Spinal cord (tissue), 10 donors: ENCODE measurements around the gene SFTPB. TPM values are rescaled to one million over a fixed set of nuclear protein-coding genes. Genes with fewer than 3 reads are reported as not detected.
"Not testable (repeated sequence)": the region's sequence is repeated elsewhere in the genome, so short reads cannot be mapped to it uniquely, and the experiment has no call there.

Source experiments
- DNase-seq, 6 donors: peaks; one replicate each; pipeline versions ENCODE4 v3.0.0 to v3.0.0-alpha.2; 2013 to 2015; ENCODE audit warnings: low spot score in 6 of 6, low read depth in 4 of 6
- H3K27ac ChIP-seq: one replicate; pipeline ENCODE4 v1.5.1; 2013; ENCODE audit warnings: low read depth, low read length, control low read depth
- H3K27me3 ChIP-seq: one replicate; pipeline ENCODE4 v1.6.1; 2013; ENCODE audit warnings: low read length; ENCODE audit not compliant: control insufficient read depth, insufficient read depth
- H3K36me3 ChIP-seq: one replicate; pipeline ENCODE4 v1.6.1; 2013; ENCODE audit warnings: low read length; ENCODE audit not compliant: control insufficient read depth, insufficient read depth
- H3K4me1 ChIP-seq: one replicate; pipeline ENCODE4 v1.6.1; 2013; ENCODE audit warnings: low read length; ENCODE audit not compliant: control insufficient read depth, insufficient read depth
- H3K4me3 ChIP-seq: one replicate; pipeline ENCODE4 v1.5.1; 2013; ENCODE audit warnings: low read depth, low read length, control low read depth
- H3K9me3 ChIP-seq: one replicate; pipeline ENCODE4 v1.6.1; 2013; ENCODE audit warnings: low read length; ENCODE audit not compliant: control insufficient read depth, insufficient read depth
- WGBS: methylation state at CpG from one replicate; pipeline ENCODE4 v1.1.5; 2013; ENCODE audit warnings: missing lambda C conversion rate; ENCODE audit not compliant: insufficient coverage; 5-methylcytosine and 5-hydroxymethylcytosine counted together
- long read RNA-seq, 4 donors: transcript quantifications; one replicate each; lab custom pipeline, GENCODE V29; 2026
- polyA plus RNA-seq, 2 donors: library from polyadenylated mRNA; unstranded; fragments of 120-200 nt; gene quantifications; one replicate each; pipeline ENCODE4 v1.2.1, GENCODE V29; 2013; ENCODE audit not compliant: insufficient read length in 2 of 2
- total RNA-seq, 2 donors: library from RNA; depleted of rRNA in 1 of 2; stranded (reverse); fragments of 120-200 nt in 1 of 2; fragments of >200 nt in 1 of 2; gene quantifications; one replicate each; pipeline versions ENCODE4 v1.2.3 to v1.2.4, GENCODE V29; 2013 to 2014
- donor health status: healthy.

SFTPB gene
- total RNA-seq (not detected), polyA plus RNA-seq (under 1 TPM in 1 of 2 donors, not detected in 1; 0.12 TPM)
- long read RNA-seq, donor 1, result 0 reads
- long read RNA-seq, donor 2, result 0 reads
- long read RNA-seq, donor 3, result 0 reads
- long read RNA-seq, donor 4, transcript SFTPB-207 (11 exons, 3,554 nt), result major isoform, 52 of 149 reads
- long read RNA-seq, donor 4, transcript SFTPB-206 (3 exons, 532 nt), result minor isoform, 6 of 149 reads
- long read RNA-seq, donor 4, transcript SFTPB-204 (4 exons, 481 nt), result minor isoform, 6 of 149 reads
- long read RNA-seq, donor 4, partial matches to known transcripts, result 80 of 149 reads
- long read RNA-seq, donor 4, other reads (novel, unspliced or antisense), result 0 of 149 reads

DNA sequence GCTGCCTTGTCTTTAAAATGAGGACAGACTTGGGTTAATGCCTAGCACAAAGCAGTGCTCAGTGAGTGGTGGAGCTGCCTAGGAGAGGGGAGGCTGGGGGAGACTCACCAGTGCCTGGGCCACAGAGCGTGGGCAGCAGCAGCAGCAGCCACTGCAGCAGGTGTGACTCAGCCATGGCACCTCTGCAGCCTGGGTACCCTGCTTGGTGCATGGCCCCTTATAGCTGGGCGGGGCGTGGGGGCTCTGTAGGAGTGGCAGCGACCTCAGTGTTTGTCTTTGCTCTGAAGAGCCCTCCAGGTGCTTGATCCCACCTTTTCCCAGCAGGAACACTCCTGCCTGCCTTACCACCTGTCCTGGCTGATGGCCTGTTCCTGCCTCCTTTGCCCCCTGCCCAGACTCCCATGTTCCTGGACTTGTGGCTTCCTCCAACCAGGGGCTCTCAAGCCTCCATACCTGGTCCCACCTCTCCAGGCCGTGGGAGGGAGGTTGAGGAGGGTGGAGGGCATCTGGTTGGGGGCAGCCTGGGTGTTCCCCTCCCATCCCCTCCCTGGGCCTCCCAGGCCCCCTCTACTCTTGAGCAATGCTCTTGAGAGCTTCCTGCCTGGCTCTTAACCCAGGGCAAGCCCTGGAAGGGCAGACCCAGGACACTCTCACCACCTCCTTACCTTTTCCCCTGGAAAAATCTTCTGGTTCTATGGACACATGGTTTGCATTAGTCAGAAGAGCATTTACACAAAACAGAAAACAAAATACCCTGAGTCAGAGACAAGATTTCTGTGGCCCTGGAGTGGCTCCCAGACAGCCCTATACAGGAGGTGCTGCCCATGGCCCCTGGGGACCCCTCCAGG is at the start of gene SFTPB:
Gene SFTPB (minus strand): TSS at position 191 of the 848 bp plus-strand sequence. CDS start 16 bp downstream, at position 175.
- Histone ChIP-seq H3K27me3 (no peaks in the 10 kb centered on the region), H3K36me3 (peaks cover 4% of the 10 kb centered on the region), H3K4me3 (no peak within 1 kb of the TSS), H3K4me1 (no peaks in the 10 kb centered on the region), H3K27ac (no peak within 1 kb of the TSS), H3K9me3 (no peaks in the 10 kb centered on the region)
- DNase-seq, result no peak
- 94% methylated on average over 4 of the region's 5 CpGs for WGBS

DNA sequence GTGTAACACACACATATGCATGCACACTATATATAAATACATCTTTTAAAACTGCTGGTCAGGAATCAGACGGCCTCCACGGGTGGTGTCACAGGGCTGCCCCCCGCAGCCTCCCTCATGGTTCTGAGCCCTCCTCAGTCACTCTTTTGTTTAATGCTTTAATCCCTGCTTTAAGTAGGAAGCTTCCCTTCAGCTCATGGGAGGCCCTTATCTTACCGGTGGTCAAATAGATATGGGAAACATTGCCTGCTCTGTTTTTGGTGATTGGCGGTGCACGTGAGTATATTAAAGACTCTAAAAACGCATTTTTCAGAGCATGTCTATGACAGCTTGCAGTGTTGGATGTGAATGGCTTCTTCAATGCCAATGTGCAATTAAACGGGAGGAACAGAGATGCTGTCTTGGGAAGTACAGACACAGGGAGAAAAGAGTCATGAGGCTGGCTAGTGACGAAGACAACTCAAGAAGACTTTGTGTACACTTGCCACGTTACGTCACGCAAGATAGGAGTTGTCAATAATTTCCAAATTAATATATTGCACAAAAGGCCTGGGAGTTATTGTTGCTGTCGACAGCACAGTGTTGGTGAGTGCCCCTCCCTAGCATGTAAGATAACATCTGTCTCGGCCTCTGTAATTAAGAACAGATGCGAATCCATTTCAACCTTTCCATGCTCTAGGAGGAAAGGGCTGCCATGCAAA is 49.5 kb upstream of the SFTPB start:
- WGBS, result 84% methylated on average over 6 of the region's 15 CpGs
- Histone ChIP-seq H3K36me3 (no peaks in the 10 kb centered on the region), H3K4me3 (no peak overlapping the region), H3K9me3 (no peaks in the 10 kb centered on the region), H3K4me1 (peaks cover 8% of the 10 kb centered on the region), H3K27me3 (no peaks in the 10 kb centered on the region), H3K27ac (no peak overlapping the region)
- DNase-seq, result no peak

DNA sequence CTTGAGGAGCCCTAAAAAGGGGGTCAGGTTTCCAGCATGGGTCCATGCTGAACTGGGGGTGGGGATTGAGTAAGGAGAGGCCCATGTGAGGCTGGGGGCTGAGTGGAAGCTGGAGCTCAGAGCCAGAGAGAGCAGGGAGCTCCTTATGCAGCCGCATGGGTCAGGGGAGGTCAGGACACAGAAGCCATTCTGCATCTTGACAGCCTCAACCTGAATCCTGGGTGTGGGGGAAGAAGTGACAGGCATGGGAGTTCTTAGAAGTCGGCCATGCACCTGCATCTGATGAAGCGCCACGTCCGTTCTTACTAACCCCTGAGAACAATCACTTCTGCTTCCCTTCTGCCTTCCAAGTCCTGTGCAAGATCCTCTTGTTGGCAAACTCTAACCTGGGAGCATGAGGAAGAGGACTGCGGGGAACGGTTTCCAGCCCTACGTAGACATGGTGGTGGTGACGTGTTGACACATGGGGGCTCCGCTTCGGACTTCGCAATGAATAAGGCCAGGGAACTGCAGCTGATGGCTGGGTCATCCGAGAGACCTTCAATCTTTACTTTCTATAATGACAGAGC is 48.4 kb upstream of the SFTPB start:
- Histone ChIP-seq H3K36me3 (no peaks in the 10 kb centered on the region), H3K4me1 (peaks cover 12% of the 10 kb centered on the region), H3K4me3 (no peak overlapping the region), H3K27me3 (no peaks in the 10 kb centered on the region), H3K9me3 (no peaks in the 10 kb centered on the region), H3K27ac (no peak overlapping the region)
- WGBS, result 81% methylated on average over 4 of the region's 13 CpGs
- no peak for DNase-seq

DNA sequence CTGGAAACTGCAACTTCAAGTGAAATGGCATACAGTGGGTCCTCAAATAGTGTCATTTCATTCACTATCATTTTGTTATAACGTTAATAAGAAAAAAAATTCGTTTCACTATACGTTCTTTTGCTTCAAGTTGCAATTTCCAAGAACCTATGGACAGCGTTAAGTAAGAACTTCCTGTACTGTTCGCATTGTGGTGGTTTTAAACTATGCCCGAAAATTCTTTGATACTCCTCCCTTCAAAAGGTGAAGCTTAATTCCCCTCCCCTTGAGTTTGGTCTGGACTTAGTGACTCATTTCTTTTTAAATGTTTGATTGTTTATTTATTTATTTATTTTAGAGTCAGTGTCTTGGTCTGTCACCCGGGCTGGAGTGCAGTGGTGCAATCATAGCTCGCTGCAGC is 46.8 kb upstream of the SFTPB start:
- 91% methylated on average over 3 of the region's 8 CpGs for whole genome bisulfite sequencing
- H3K4me3 ChIP-seq, result no peak overlapping the region
- H3K4me1 ChIP-seq, result peaks cover 26% of the 10 kb centered on the region
- no peak for DNase-seq
- no peaks in the 10 kb centered on the region for H3K27me3 ChIP-seq
- H3K9me3 ChIP-seq, result no peaks in the 10 kb centered on the region
- no peaks in the 10 kb centered on the region for H3K36me3 ChIP-seq
- H3K27ac ChIP-seq, result no peak overlapping the region

DNA sequence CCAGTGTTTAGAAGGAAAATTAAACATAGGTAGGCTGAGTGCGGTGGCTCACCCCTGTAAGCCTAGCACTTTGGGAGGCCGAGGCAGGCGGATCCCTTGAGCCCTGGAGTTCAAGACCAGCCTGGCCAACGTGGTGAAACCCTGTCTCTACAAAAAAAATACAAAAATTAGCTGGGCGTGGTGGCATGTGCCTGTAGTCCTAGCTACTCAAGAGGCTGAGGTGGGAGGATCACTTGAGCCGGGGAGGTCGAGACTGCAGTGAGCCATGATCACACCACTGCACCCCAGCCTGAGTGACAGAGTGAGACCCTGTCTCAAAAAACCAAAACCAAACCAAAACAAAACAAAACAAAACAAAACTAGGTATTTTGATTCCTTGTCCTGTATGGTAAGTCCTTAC is 46.4 kb upstream of the SFTPB start:
- H3K36me3 ChIP-seq, H3K27me3 ChIP-seq, H3K9me3 ChIP-seq, DNase-seq, H3K27ac ChIP-seq, H3K4me3 ChIP-seq: not testable (repeated sequence)
- peaks cover 28% of the 10 kb centered on the region for H3K4me1 ChIP-seq
- WGBS, result 82% methylated on average over 4 of the region's 7 CpGs

DNA sequence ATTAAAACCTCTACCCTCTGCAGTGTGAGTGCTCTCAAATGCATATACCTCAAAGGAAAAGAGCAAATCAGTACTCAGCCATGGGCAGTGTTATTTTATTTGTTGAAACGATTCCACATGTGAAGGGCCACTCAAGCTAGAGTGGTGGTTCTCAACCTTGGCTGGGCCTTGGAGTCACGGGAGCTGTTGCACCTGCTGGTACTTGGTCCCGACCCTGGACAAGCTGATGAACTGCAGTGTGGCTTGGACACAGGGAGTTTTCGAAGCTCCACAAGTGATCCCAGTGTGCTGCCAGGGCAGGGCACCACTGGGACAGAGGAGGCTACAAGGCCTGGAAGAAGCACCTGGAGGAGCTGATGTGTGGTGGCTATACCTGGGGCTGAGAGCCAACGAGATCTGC is 45.8 kb upstream of the SFTPB start:
- no peak for DNase-seq
- no peaks in the 10 kb centered on the region for H3K36me3 ChIP-seq
- no peak overlapping the region for H3K4me3 ChIP-seq
- no peaks in the 10 kb centered on the region for H3K9me3 ChIP-seq
- H3K4me1 ChIP-seq, result peaks cover 28% of the 10 kb centered on the region
- H3K27me3 ChIP-seq, result no peaks in the 10 kb centered on the region
- H3K27ac ChIP-seq, result no peak overlapping the region
- 89% methylated on average over 5 of the region's 5 CpGs for WGBS

DNA sequence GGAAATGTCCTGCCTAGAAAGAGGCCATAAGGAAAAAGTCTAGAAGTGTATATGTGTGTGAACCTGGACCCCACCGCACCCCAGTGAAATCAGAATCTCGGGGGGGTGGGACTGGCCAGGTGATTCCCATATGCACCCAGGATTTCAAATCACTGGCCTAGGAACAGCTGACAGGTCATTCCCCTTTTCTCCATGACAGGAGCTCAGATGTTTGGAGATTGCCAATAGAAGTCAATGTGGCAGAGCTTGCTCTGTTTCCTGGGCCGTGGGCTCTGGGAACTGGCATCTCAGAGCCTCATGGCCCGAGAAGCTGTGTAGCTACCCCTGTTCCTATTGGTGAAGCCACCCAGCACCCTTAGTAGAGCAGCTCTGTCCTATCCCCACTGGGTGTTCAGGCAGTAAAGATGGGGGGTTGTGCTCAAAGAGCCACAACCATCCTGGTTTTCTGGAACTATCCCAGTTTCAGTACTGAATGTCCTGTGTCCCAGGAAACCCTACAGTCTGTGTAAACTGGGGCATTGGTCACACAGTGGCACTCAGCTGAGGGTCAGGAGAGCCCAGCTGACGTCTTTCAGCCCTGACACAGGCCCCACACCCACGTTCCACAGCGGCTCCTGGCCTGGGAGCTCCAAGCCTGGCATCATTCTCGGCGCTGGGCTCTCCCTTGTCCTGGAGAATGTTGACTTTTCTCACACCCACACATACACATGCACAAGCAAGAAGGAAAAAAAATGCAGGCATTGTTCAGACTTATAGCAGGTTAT is 45.0 kb upstream of the SFTPB start:
- Histone ChIP-seq H3K36me3 (no peaks in the 10 kb centered on the region), H3K4me1 (peaks cover 28% of the 10 kb centered on the region), H3K27ac (no peak overlapping the region), H3K4me3 (no peak overlapping the region), H3K27me3 (no peaks in the 10 kb centered on the region), H3K9me3 (no peaks in the 10 kb centered on the region)
- DNase-seq, result no peak
- 84% methylated on average over 4 of the region's 9 CpGs for WGBS

DNA sequence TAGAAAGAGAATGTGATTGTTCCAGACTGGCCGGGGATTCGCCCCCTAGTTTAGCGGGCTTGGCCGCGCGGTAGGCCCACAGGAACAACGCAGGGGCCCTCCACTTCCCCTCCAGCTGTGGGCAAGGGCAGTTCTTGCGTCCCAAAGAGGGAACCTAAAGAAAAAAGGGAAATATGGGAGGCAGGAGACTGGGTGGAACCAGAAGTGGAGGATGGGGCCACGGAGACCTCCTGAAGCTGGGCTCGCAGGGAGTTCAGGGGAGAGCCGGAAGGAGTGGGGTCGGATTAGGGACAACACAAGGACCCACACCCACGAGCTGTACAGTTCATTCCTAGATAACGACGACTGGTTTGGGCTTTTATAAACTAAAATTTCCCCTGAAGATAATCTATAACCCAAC is 44.3 kb upstream of the SFTPB start:
- H3K36me3 ChIP-seq, result no peaks in the 10 kb centered on the region
- no peaks in the 10 kb centered on the region for H3K9me3 ChIP-seq
- H3K27me3 ChIP-seq, result no peaks in the 10 kb centered on the region
- H3K4me3 ChIP-seq, result no peak overlapping the region
- no peak overlapping the region for H3K27ac ChIP-seq
- no peak for DNase-seq
- 92% methylated on average over 11 of the region's 15 CpGs for WGBS
- H3K4me1 ChIP-seq, result peaks cover 28% of the 10 kb centered on the region

DNA sequence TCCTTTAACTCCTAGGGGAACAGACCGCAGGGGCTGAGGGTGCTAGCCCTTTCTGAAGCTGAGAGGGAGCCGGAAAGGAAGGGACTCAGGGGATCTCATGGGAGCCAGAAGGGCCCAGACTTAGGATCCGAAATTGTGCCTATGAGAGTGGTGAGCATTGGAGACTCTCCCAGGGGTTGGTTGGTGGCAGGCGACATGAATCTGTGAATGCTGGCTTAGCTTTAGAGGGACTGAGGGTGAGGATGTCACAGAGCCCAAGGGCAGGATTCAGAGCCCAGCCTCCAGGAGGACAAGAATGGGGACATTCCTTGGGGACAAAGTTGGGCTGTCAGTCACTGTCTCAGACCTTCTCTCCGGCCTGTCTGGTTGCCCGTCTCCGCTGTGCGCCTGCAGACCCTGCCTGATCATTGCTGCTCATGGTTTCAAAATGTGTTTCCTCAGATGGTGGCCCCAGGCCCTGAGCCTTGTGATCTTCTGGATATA is 43.6 kb upstream of the SFTPB start:
- peaks cover 31% of the 10 kb centered on the region for H3K4me1 ChIP-seq
- H3K36me3 ChIP-seq, result no peaks in the 10 kb centered on the region
- no peaks in the 10 kb centered on the region for H3K9me3 ChIP-seq
- no peak overlapping the region for H3K27ac ChIP-seq
- no peak for DNase-seq
- 96% methylated on average over 8 of the region's 8 CpGs for WGBS
- no peaks in the 10 kb centered on the region for H3K27me3 ChIP-seq
- no peak overlapping the region for H3K4me3 ChIP-seq
